Thyroid gland (tissue), 4 donors: Measurements from ENCODE around the gene ERVW-1. TPM values are rescaled to one million over a fixed set of nuclear protein-coding genes. Genes with fewer than 3 reads are reported as not detected.

Experiments used
- DNase-seq, 2 donors: peaks; one replicate each; pipeline ENCODE4 v3.0.0-alpha.2; 2019
- H3K27ac ChIP-seq, 3 donors: fragments of 200-600 bp; sonication (generic); 1 replicate in 2 of 3; 2 replicates in 1 of 3; pipeline ENCODE4 v1.5.1; 2016 to 2019; ENCODE audit warnings: mild to moderate bottlenecking in 1 of 3, moderate library complexity in 1 of 3
- H3K27me3 ChIP-seq: fragments of 200-600 bp; sonication (generic); one replicate; pipeline ENCODE4 v1.5.1; 2019
- H3K36me3 ChIP-seq, 2 donors: fragments of 200-600 bp; sonication (generic); one replicate each; pipeline ENCODE4 v1.5.1; 2016 to 2019
- H3K4me1 ChIP-seq, 2 donors: fragments of 200-600 bp; sonication (generic); one replicate each; pipeline ENCODE4 v1.5.1; 2017 to 2019
- H3K4me3 ChIP-seq, 3 donors: fragments of 200-600 bp; sonication (generic); replicated peaks in 1 of 3; 1 replicate in 2 of 3; 2 replicates in 1 of 3; pipeline ENCODE4 v1.5.1; 2016; ENCODE audit warnings: mild to moderate bottlenecking in 1 of 3
- H3K9me3 ChIP-seq: fragments of 200-600 bp; sonication (generic); one replicate; pipeline ENCODE4 v1.5.1; 2017
- POLR2A ChIP-seq, 2 donors: fragments of 450-650 bp; IDR thresholded peaks; one replicate each; pipeline ENCODE4 v1.6.1; 2017; ENCODE audit warnings: antibody characterized with exemption in 2 of 2, mild to moderate bottlenecking in 2 of 2, moderate library complexity in 1 of 2
- WGBS, 2 donors: methylation state at CpG; one replicate each; pipeline ENCODE4 v1.1.5; 2017; 5-methylcytosine and 5-hydroxymethylcytosine counted together
- intact Hi-C: fragments of 100-400 bp; cut with DNase I; formaldehyde crosslinking; loops from one replicate; pipeline ENCODE4 v1.15.1; 2023
- total RNA-seq, 4 donors: library from RNA; depleted of rRNA; stranded (reverse); fragments of >200 nt; gene quantifications; one replicate each; pipeline ENCODE4 v1.2.3, GENCODE V29; 2016
- TF ChIP-seq, protein P1 (sequence below), 6 experiments: fragments of 200-600 bp in 3 of 6; fragments of 450-650 bp in 3 of 6; sonication (generic) in 3 of 6; IDR thresholded peaks; one replicate each; pipeline ENCODE4 v1.5.1; 2016 to 2019; ENCODE audit warnings: antibody characterized with exemption in 6 of 6, mild to moderate bottlenecking in 2 of 6, inconsistent platforms in 1 of 6, moderate library complexity in 1 of 6

Gene ERVW-1
- total RNA-seq, 4 donors from 2014 or later = not detected

DNA sequence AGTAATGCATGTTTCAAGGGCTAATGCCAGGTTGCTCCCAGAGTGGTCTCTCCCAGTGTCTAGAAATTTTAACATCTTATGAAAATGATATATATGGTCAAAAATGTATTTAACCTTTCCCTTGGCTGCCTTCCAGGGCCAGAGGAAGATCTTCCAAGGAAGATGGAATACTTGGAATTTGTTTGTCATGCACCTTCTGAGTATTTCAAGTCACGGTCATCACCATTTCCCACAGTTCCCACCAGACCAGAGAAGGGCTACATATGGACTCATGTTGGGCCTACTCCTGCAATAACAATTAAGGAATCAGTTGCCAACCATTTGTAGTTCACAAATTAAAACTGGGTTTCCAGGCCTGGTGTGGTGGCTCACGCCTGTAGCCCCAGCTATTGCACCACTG is 21.5 kb downstream of the ERVW-1 start:
- Histone ChIP-seq H3K27ac (no peak overlapping the region), H3K27me3 (no peaks in the 10 kb centered on the region), H3K4me3 (no peak overlapping the region), H3K36me3 (peaks cover 46 to 54% of the 10 kb centered on the region in 2 donors), H3K4me1 (peaks cover 6% of the 10 kb centered on the region in 2 donors), H3K9me3 (no peaks in the 10 kb centered on the region)
- DNase-seq = no peak
- no peak for TF ChIP-seq POLR2A (IDR thresholded peaks at IDR 0.05)
- TF ChIP-seq, protein P1, sequence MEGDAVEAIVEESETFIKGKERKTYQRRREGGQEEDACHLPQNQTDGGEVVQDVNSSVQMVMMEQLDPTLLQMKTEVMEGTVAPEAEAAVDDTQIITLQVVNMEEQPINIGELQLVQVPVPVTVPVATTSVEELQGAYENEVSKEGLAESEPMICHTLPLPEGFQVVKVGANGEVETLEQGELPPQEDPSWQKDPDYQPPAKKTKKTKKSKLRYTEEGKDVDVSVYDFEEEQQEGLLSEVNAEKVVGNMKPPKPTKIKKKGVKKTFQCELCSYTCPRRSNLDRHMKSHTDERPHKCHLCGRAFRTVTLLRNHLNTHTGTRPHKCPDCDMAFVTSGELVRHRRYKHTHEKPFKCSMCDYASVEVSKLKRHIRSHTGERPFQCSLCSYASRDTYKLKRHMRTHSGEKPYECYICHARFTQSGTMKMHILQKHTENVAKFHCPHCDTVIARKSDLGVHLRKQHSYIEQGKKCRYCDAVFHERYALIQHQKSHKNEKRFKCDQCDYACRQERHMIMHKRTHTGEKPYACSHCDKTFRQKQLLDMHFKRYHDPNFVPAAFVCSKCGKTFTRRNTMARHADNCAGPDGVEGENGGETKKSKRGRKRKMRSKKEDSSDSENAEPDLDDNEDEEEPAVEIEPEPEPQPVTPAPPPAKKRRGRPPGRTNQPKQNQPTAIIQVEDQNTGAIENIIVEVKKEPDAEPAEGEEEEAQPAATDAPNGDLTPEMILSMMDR (IDR thresholded peaks at IDR 0.05) = no peak
- WGBS, 2 donors = 93 to 96% methylated on average over 2 of the region's 2 CpGs
- intact Hi-C loops = no loop called here

DNA sequence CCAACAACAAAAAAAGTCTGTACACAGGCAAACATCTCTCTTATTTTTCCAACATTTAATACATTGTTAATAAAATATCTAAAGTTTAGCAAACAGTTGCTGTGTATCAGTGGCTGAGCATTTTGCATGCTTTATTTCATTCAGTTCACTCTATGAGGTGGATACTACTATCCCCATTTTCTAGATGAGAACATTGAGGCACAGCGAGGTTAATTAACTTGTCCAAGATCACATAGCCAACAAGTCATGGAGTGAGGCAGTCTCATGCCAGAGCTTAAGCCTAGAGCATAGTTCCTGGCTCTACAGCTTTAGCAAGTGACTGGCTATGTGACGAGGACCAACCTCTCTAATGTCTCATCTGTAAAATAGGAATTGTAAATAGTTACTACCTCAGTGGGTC is 26.1 kb downstream of the ERVW-1 start:
- peaks cover 41 to 46% of the 10 kb centered on the region in 2 donors for H3K36me3 ChIP-seq
- H3K27ac ChIP-seq = no peak overlapping the region
- 95 to 96% methylated on average over 2 of the region's 2 CpGs for WGBS, 2 donors
- H3K9me3 ChIP-seq = no peaks in the 10 kb centered on the region
- no peaks in the 10 kb centered on the region for H3K27me3 ChIP-seq
- intact Hi-C loops = loop anchor here (5.0 kb wide), 1 partner anchor 204 kb away; the partner anchor contains the start of genes ANKIB1 and KRIT1
- DNase-seq = no peak
- TF ChIP-seq POLR2A (IDR thresholded peaks at IDR 0.05) = no peak
- TF ChIP-seq, protein P1 (IDR thresholded peaks at IDR 0.05) = no peak
- H3K4me3 ChIP-seq = no peak overlapping the region
- H3K4me1 ChIP-seq = peaks cover 9 to 10% of the 10 kb centered on the region in 2 donors

DNA sequence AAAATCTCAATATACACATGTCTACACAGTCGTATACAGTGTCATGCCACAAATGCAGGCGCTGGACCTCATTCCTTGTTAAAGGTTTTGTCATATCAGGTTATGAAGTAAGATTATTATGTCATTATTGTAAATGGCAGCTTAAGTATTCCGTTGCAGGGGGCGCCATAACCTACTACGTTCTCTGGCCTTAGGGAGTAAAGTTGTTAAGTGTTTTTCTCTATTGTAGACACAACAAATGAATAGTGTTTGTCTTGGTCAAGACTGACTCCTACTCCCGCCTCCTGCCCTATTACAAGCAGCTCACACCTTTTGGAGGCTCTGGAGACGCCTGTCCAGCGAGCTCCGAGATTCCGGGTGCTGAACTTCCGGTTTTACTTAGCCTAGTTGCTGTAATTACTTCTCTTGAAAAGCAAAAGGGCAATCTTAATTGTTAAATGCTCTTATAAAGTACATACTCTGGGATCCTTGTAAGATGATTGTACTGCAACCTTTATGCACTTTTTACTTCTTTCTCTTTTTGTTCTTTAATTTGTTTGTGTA is 29.5 kb downstream of the ERVW-1 start:
- Histone ChIP-seq H3K4me1 (peaks cover 9 to 10% of the 10 kb centered on the region in 2 donors), H3K27ac (peak overlapping the region; percentile 95 to 98 (median 97)), H3K27me3 (no peaks in the 10 kb centered on the region), H3K9me3 (no peaks in the 10 kb centered on the region), H3K4me3 (peak overlapping the region; percentile 73 to 97 (median 76)), H3K36me3 (peaks cover 11 to 18% of the 10 kb centered on the region in 2 donors)
- TF ChIP-seq, protein P1 (IDR thresholded peaks at IDR 0.05) = peak in 4 of 6 experiments; percentile 19 to 38 (median 26)
- TF ChIP-seq POLR2A (IDR thresholded peaks at IDR 0.05) = peak in 1 of 2 donors; percentile 40
- peak; percentile 62 to 65 for DNase-seq
- intact Hi-C loops = no loop called here
- WGBS, 2 donors = 0 to 1% methylated on average over 11 of the region's 11 CpGs

DNA sequence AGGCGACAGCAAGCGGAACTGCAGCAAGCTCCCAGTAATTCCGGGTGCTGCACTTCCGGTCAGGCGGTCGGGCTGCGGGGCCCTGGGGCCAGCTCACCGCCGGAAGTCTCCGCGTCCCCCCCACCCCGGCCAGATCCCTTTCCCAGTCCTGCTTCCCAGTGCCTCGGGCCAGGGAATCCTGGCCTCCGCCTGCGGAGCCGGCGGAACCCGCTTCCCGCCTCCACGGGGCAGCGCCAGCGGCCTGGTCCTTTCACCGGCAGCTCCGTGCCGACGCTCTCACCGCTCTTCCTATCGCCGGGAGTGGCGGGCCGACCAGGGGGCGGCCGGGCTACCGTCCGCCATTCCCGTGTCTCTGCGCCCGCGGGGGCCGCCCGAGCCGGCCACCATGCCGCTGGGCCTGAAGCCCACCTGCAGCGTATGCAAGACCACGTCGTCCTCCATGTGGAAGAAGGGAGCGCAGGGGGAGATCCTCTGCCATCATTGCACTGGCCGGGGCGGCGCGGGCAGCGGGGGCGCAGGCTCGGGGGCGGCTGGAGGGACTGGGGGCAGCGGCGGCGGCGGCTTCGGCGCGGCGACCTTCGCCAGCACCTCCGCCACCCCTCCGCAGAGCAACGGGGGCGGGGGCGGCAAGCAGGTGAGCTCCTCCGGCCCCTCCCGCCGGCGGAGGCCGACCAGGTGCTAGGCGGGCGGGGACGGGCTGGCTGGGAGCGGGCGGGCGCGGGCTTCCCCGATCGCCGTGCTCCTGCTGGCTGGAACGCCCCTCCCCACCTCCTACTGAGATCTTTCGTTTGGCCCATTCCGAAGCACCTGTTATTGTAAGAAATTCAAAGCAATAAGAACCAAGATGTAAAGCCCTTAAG is 30.2 kb downstream of the ERVW-1 start, which contains the start of gene GATAD1:
Gene GATAD1, plus strand, starts transcription at position 138 of the 860 bp plus-strand sequence. Its CDS starts 248 bp downstream, at position 386.
- H3K27me3 ChIP-seq = no peaks in the 10 kb centered on the region
- H3K27ac ChIP-seq = peak within 1 kb of the TSS; percentile 95 to 98 (median 97)
- H3K4me1 ChIP-seq = peaks cover 9 to 10% of the 10 kb centered on the region in 2 donors
- peak; percentile 94 for DNase-seq
- peaks cover 10 to 11% of the 10 kb centered on the region in 2 donors for H3K36me3 ChIP-seq
- 0% methylated on average over 18 to 29 of the region's 87 CpGs for WGBS, 2 donors
- TF ChIP-seq POLR2A (IDR thresholded peaks at IDR 0.05) = peak; percentile 7 to 89
- TF ChIP-seq, protein P1 (IDR thresholded peaks at IDR 0.05) = peak in 5 of 6 experiments; percentile 76 to 98 (median 92)
- intact Hi-C loops = no loop called here
- no peaks in the 10 kb centered on the region for H3K9me3 ChIP-seq
- H3K4me3 ChIP-seq = peak within 1 kb of the TSS; percentile 73 to 97 (median 76)
